ENCODE results near the gene ZNF396.

Gene ZNF396

GRCh38 chr18:35417223-35417622, 40.1 kb upstream of the ZNF396 start:
- H3K36me3 ChIP-seq (ENCODE audit: control insufficient read depth, insufficient read depth, low read length) = no peaks in the 10 kb centered on the region
- H3K27me3 ChIP-seq (ENCODE audit: insufficient read depth, low read length, poor library complexity) = no peaks in the 10 kb centered on the region
- H4K8ac ChIP-seq (ENCODE audit: low read depth, low read length) = no peak overlapping the region
- no peak overlapping the region for H3K4ac ChIP-seq (ENCODE audit: low read depth, low read length)
- no peak for DNase-seq
- no peak overlapping the region for H3K23ac ChIP-seq (ENCODE audit: low read length)
- H3K18ac ChIP-seq (ENCODE audit: low read length) = no peak overlapping the region
- H2BK5ac ChIP-seq (ENCODE audit: low read length) = no peak overlapping the region
- no peak overlapping the region for H3K4me2 ChIP-seq (ENCODE audit: low read length)
- H3K4me1 ChIP-seq (ENCODE audit: control insufficient read depth, low read depth, low read length) = no peaks in the 10 kb centered on the region
- no peak overlapping the region for H2BK120ac ChIP-seq (ENCODE audit: low read depth, low read length)
- H3K79me1 ChIP-seq (ENCODE audit: low read length) = no peaks in the 10 kb centered on the region
- H2BK15ac ChIP-seq (replicated peaks; ENCODE audit: low read depth) = no peak overlapping the region
- no peak overlapping the region for H2AK5ac ChIP-seq (ENCODE audit: low read length)
- no peak overlapping the region for H4K5ac ChIP-seq (ENCODE audit: low read length)
- H3K4me3 ChIP-seq (ENCODE audit: low read length) = no peak overlapping the region
- no CpG with 5 or more reads among the region's 1 CpG for WGBS (ENCODE audit: extremely low coverage, insufficient coverage, low lambda C conversion rate)
- no peak overlapping the region for H3K27ac ChIP-seq (ENCODE audit: low read depth, low read length)
- H3K79me2 ChIP-seq (ENCODE audit: control insufficient read depth, insufficient read depth, low read length) = no peaks in the 10 kb centered on the region
- no peak overlapping the region for H3K56ac ChIP-seq (ENCODE audit: low read length)
- no peak overlapping the region for H3K9ac ChIP-seq (ENCODE audit: low read length)

- Histone ChIP-seq H4K8ac (ENCODE audit: low read depth, low read length) (no peak overlapping the region), H2BK120ac (ENCODE audit: low read depth, low read length) (no peak overlapping the region), H2BK5ac (ENCODE audit: low read length) (no peak overlapping the region), H2BK15ac (replicated peaks; ENCODE audit: low read depth) (no peak overlapping the region), H3K4me3 (ENCODE audit: low read length) (no peak overlapping the region), H3K9ac (ENCODE audit: low read length) (no peak overlapping the region), H3K4ac (ENCODE audit: low read depth, low read length) (no peak overlapping the region), H4K5ac (ENCODE audit: low read length) (no peak overlapping the region), H3K23ac (ENCODE audit: low read length) (no peak overlapping the region), H3K4me2 (ENCODE audit: low read length) (no peak overlapping the region), H3K27me3 (ENCODE audit: insufficient read depth, low read length, poor library complexity) (no peaks in the 10 kb centered on the region), H3K18ac (ENCODE audit: low read length) (no peak overlapping the region), H3K4me1 (ENCODE audit: control insufficient read depth, low read depth, low read length) (no peaks in the 10 kb centered on the region), H3K36me3 (ENCODE audit: control insufficient read depth, insufficient read depth, low read length) (no peaks in the 10 kb centered on the region), H3K79me2 (ENCODE audit: control insufficient read depth, insufficient read depth, low read length) (no peaks in the 10 kb centered on the region), H3K27ac (ENCODE audit: low read depth, low read length) (no peak overlapping the region), H3K56ac (ENCODE audit: low read length) (no peak overlapping the region), H2AK5ac (ENCODE audit: low read length) (no peak overlapping the region), H3K79me1 (ENCODE audit: low read length) (no peaks in the 10 kb centered on the region)
- DNase-seq = no peak
- no CpG with 5 or more reads among the region's 5 CpGs for WGBS (ENCODE audit: extremely low coverage, insufficient coverage, low lambda C conversion rate)
These were observed 38.5 kb upstream of the ZNF396 start for GRCh38 chr18:35415511-35416073.

- Histone ChIP-seq H2BK120ac (ENCODE audit: low read depth, low read length) (no peak overlapping the region), H3K4ac (ENCODE audit: low read depth, low read length) (no peak overlapping the region), H2BK15ac (replicated peaks; ENCODE audit: low read depth) (no peak overlapping the region), H3K27me3 (ENCODE audit: insufficient read depth, low read length, poor library complexity) (no peaks in the 10 kb centered on the region), H4K5ac (ENCODE audit: low read length) (no peak overlapping the region), H2AK5ac (ENCODE audit: low read length) (no peak overlapping the region), H3K79me1 (ENCODE audit: low read length) (no peaks in the 10 kb centered on the region), H4K8ac (ENCODE audit: low read depth, low read length) (no peak overlapping the region), H3K27ac (ENCODE audit: low read depth, low read length) (no peak overlapping the region), H3K9ac (ENCODE audit: low read length) (no peak overlapping the region), H2BK5ac (ENCODE audit: low read length) (no peak overlapping the region), H3K23ac (ENCODE audit: low read length) (no peak overlapping the region), H3K79me2 (ENCODE audit: control insufficient read depth, insufficient read depth, low read length) (no peaks in the 10 kb centered on the region), H3K4me1 (ENCODE audit: control insufficient read depth, low read depth, low read length) (no peaks in the 10 kb centered on the region), H3K4me3 (ENCODE audit: low read length) (no peak overlapping the region), H3K36me3 (ENCODE audit: control insufficient read depth, insufficient read depth, low read length) (no peaks in the 10 kb centered on the region), H3K56ac (ENCODE audit: low read length) (no peak overlapping the region), H3K18ac (ENCODE audit: low read length) (no peak overlapping the region), H3K4me2 (ENCODE audit: low read length) (no peak overlapping the region)
- DNase-seq = no peak
- no CpG with 5 or more reads among the region's 2 CpGs for WGBS (ENCODE audit: extremely low coverage, insufficient coverage, low lambda C conversion rate)
These were observed 36.0 kb upstream of the ZNF396 start for GRCh38 chr18:35413163-35413511.

GRCh38 chr18:35411625-35412351, 34.7 kb upstream of the ZNF396 start:
- H3K4me1 ChIP-seq (ENCODE audit: control insufficient read depth, low read depth, low read length) = no peaks in the 10 kb centered on the region
- H3K4ac ChIP-seq (ENCODE audit: low read depth, low read length) = no peak overlapping the region

GRCh38 chr18:35410561-35410960, 33.4 kb upstream of the ZNF396 start:
- Histone ChIP-seq H2BK120ac (ENCODE audit: low read depth, low read length) (no peak overlapping the region), H4K5ac (ENCODE audit: low read length) (no peak overlapping the region), H3K4me2 (ENCODE audit: low read length) (no peak overlapping the region), H3K4me1 (ENCODE audit: control insufficient read depth, low read depth, low read length) (no peaks in the 10 kb centered on the region), H3K36me3 (ENCODE audit: control insufficient read depth, insufficient read depth, low read length) (no peaks in the 10 kb centered on the region), H3K79me1 (ENCODE audit: low read length) (no peaks in the 10 kb centered on the region), H2AK5ac (ENCODE audit: low read length) (no peak overlapping the region), H3K4ac (ENCODE audit: low read depth, low read length) (no peak overlapping the region), H2BK15ac (replicated peaks; ENCODE audit: low read depth) (no peak overlapping the region), H2BK5ac (ENCODE audit: low read length) (no peak overlapping the region), H3K79me2 (ENCODE audit: control insufficient read depth, insufficient read depth, low read length) (no peaks in the 10 kb centered on the region), H3K27me3 (ENCODE audit: insufficient read depth, low read length, poor library complexity) (no peaks in the 10 kb centered on the region), H3K56ac (ENCODE audit: low read length) (no peak overlapping the region), H4K8ac (ENCODE audit: low read depth, low read length) (no peak overlapping the region), H3K23ac (ENCODE audit: low read length) (no peak overlapping the region), H3K9ac (ENCODE audit: low read length) (no peak overlapping the region), H3K4me3 (ENCODE audit: low read length) (no peak overlapping the region), H3K27ac (ENCODE audit: low read depth, low read length) (no peak overlapping the region), H3K18ac (ENCODE audit: low read length) (no peak overlapping the region)
- no CpG with 5 or more reads among the region's 7 CpGs for WGBS (ENCODE audit: extremely low coverage, insufficient coverage, low lambda C conversion rate)
- DNase-seq = no peak

More at GRCh38 chr18:35411625-35412351, 34.7 kb upstream of the ZNF396 start:
- Histone ChIP-seq H3K9ac (ENCODE audit: low read length) (no peak overlapping the region), H2AK5ac (ENCODE audit: low read length) (no peak overlapping the region), H4K8ac (ENCODE audit: low read depth, low read length) (no peak overlapping the region), H3K36me3 (ENCODE audit: control insufficient read depth, insufficient read depth, low read length) (no peaks in the 10 kb centered on the region), H2BK15ac (replicated peaks; ENCODE audit: low read depth) (no peak overlapping the region), H4K5ac (ENCODE audit: low read length) (no peak overlapping the region), H2BK120ac (ENCODE audit: low read depth, low read length) (no peak overlapping the region), H3K79me2 (ENCODE audit: control insufficient read depth, insufficient read depth, low read length) (no peaks in the 10 kb centered on the region), H3K79me1 (ENCODE audit: low read length) (no peaks in the 10 kb centered on the region), H3K56ac (ENCODE audit: low read length) (no peak overlapping the region), H2BK5ac (ENCODE audit: low read length) (no peak overlapping the region), H3K18ac (ENCODE audit: low read length) (no peak overlapping the region), H3K23ac (ENCODE audit: low read length) (no peak overlapping the region), H3K4me2 (ENCODE audit: low read length) (no peak overlapping the region), H3K4me3 (ENCODE audit: low read length) (no peak overlapping the region), H3K27ac (ENCODE audit: low read depth, low read length) (no peak overlapping the region), H3K27me3 (ENCODE audit: insufficient read depth, low read length, poor library complexity) (no peaks in the 10 kb centered on the region)
- WGBS (ENCODE audit: extremely low coverage, insufficient coverage, low lambda C conversion rate) = no CpG with 5 or more reads among the region's 4 CpGs
- peak; percentile 43 for DNase-seq

GRCh38 chr18:35409911-35410310, 32.8 kb upstream of the ZNF396 start:
- no peaks in the 10 kb centered on the region for H3K4me1 ChIP-seq (ENCODE audit: control insufficient read depth, low read depth, low read length)
- H4K5ac ChIP-seq (ENCODE audit: low read length) = no peak overlapping the region
- no CpG with 5 or more reads among the region's 3 CpGs for WGBS (ENCODE audit: extremely low coverage, insufficient coverage, low lambda C conversion rate)
- no peaks in the 10 kb centered on the region for H3K27me3 ChIP-seq (ENCODE audit: insufficient read depth, low read length, poor library complexity)
- no peak overlapping the region for H2BK5ac ChIP-seq (ENCODE audit: low read length)
- H3K56ac ChIP-seq (ENCODE audit: low read length) = no peak overlapping the region
- H3K18ac ChIP-seq (ENCODE audit: low read length) = no peak overlapping the region
- no peaks in the 10 kb centered on the region for H3K79me2 ChIP-seq (ENCODE audit: control insufficient read depth, insufficient read depth, low read length)
- no peak overlapping the region for H2BK15ac ChIP-seq (replicated peaks; ENCODE audit: low read depth)
- H3K4me3 ChIP-seq (ENCODE audit: low read length) = no peak overlapping the region
- no peak overlapping the region for H2AK5ac ChIP-seq (ENCODE audit: low read length)
- no peaks in the 10 kb centered on the region for H3K36me3 ChIP-seq (ENCODE audit: control insufficient read depth, insufficient read depth, low read length)
- H4K8ac ChIP-seq (ENCODE audit: low read depth, low read length) = no peak overlapping the region
- DNase-seq = no peak
- H3K4me2 ChIP-seq (ENCODE audit: low read length) = no peak overlapping the region
- H3K23ac ChIP-seq (ENCODE audit: low read length) = no peak overlapping the region
- no peak overlapping the region for H2BK120ac ChIP-seq (ENCODE audit: low read depth, low read length)
- H3K4ac ChIP-seq (ENCODE audit: low read depth, low read length) = no peak overlapping the region
- H3K27ac ChIP-seq (ENCODE audit: low read depth, low read length) = no peak overlapping the region
- H3K79me1 ChIP-seq (ENCODE audit: low read length) = no peaks in the 10 kb centered on the region
- H3K9ac ChIP-seq (ENCODE audit: low read length) = no peak overlapping the region

Data from mesendoderm (in vitro differentiated cells).